Osteocyte (in vitro differentiated cells): ENCODE measurements around the gene COL17A1. TPM values are rescaled to one million over a fixed set of nuclear protein-coding genes. Genes with fewer than 3 reads are reported as not detected.

ENCODE experiments used
- DNase-seq: peaks from one replicate; pipeline ENCODE4 v3.0.0; 2021; ENCODE audit warnings: mixed read lengths; ENCODE audit not compliant: unreplicated experiment; ENCODE audit errors: extremely low spot score
- H3K27ac Mint-ChIP-seq: one replicate; pipeline ENCODE4 v1.8.0; 2021; ENCODE audit warnings: mild to moderate bottlenecking, mixed read lengths; ENCODE audit not compliant: unreplicated experiment
- H3K27me3 Mint-ChIP-seq: one replicate; pipeline ENCODE4 v1.8.0; 2021; ENCODE audit warnings: mixed read lengths; ENCODE audit not compliant: unreplicated experiment
- H3K36me3 Mint-ChIP-seq: one replicate; pipeline ENCODE4 v1.8.0; 2021; ENCODE audit warnings: mixed read lengths; ENCODE audit not compliant: unreplicated experiment
- H3K4me1 Mint-ChIP-seq: one replicate; pipeline ENCODE4 v1.8.0; 2021; ENCODE audit warnings: mixed read lengths; ENCODE audit not compliant: unreplicated experiment
- H3K4me3 Mint-ChIP-seq: one replicate; pipeline ENCODE4 v1.8.0; 2021; ENCODE audit warnings: mild to moderate bottlenecking, moderate library complexity, mixed read lengths; ENCODE audit not compliant: unreplicated experiment
- H3K9me3 Mint-ChIP-seq: one replicate; pipeline ENCODE4 v1.8.0; 2021; ENCODE audit warnings: mixed read lengths; ENCODE audit not compliant: unreplicated experiment
- CTCF ChIP-seq: fragments of 200-600 bp; sonication (generic); IDR thresholded peaks from 2 replicates; pipeline ENCODE4 v1.5.0; 2021; ENCODE audit warnings: antibody characterized with exemption, mild to moderate bottlenecking, moderate library complexity
- total RNA-seq: library from RNA; stranded (reverse); gene quantifications from 2 replicates; pipeline ENCODE4 v1.2.1, GENCODE V29; 2021

Gene COL17A1
- total RNA-seq, 1 donor from 2014 or later = not detected

GRCh38 chr10:104059364-104059763, 26.3 kb downstream of the COL17A1 start:
- Mint-ChIP-seq H3K27me3 (peaks cover 13% of the 10 kb centered on the region), H3K36me3 (no peaks in the 10 kb centered on the region), H3K27ac (no peak overlapping the region), H3K4me1 (no peaks in the 10 kb centered on the region), H3K9me3 (no peaks in the 10 kb centered on the region), H3K4me3 (no peak overlapping the region)
- no peak for TF ChIP-seq CTCF
- DNase-seq = no peak

- DNase-seq = no peak
- no peaks in the 10 kb centered on the region for H3K9me3 Mint-ChIP-seq
- no peak overlapping the region for H3K4me3 Mint-ChIP-seq
- no peaks in the 10 kb centered on the region for H3K36me3 Mint-ChIP-seq
- peaks cover 5% of the 10 kb centered on the region for H3K4me1 Mint-ChIP-seq
- no peak overlapping the region for H3K27ac Mint-ChIP-seq
- H3K27me3 Mint-ChIP-seq = peaks cover 4% of the 10 kb centered on the region
- TF ChIP-seq CTCF = no peak
Measured at GRCh38 chr10:104057717-104058116, 28.0 kb downstream of the COL17A1 start.

GRCh38 chr10:104056619-104057273, 28.9 kb downstream of the COL17A1 start:
- DNase-seq = no peak
- no peak overlapping the region for H3K27ac Mint-ChIP-seq

GRCh38 chr10:104054430-104054829, 31.2 kb downstream of the COL17A1 start:
- H3K9me3 Mint-ChIP-seq = no peaks in the 10 kb centered on the region

More at GRCh38 chr10:104056619-104057273, 28.9 kb downstream of the COL17A1 start:
- Mint-ChIP-seq H3K27me3 (peaks cover 4% of the 10 kb centered on the region), H3K9me3 (no peaks in the 10 kb centered on the region), H3K4me1 (peaks cover 5% of the 10 kb centered on the region), H3K4me3 (no peak overlapping the region), H3K36me3 (no peaks in the 10 kb centered on the region)
- no peak for TF ChIP-seq CTCF

GRCh38 chr10:104053201-104053600, 32.5 kb downstream of the COL17A1 start:
- Mint-ChIP-seq H3K27me3 (no peaks in the 10 kb centered on the region), H3K27ac (no peak overlapping the region), H3K9me3 (no peaks in the 10 kb centered on the region), H3K4me3 (no peak overlapping the region), H3K4me1 (peaks cover 12% of the 10 kb centered on the region), H3K36me3 (no peaks in the 10 kb centered on the region)
- no peak for DNase-seq
- no peak for TF ChIP-seq CTCF

More at GRCh38 chr10:104054430-104054829, 31.2 kb downstream of the COL17A1 start:
- H3K36me3 Mint-ChIP-seq = no peaks in the 10 kb centered on the region
- H3K27me3 Mint-ChIP-seq = peaks cover 3% of the 10 kb centered on the region
- DNase-seq = no peak
- TF ChIP-seq CTCF = no peak
- H3K4me3 Mint-ChIP-seq = no peak overlapping the region
- H3K27ac Mint-ChIP-seq = no peak overlapping the region
- H3K4me1 Mint-ChIP-seq = peaks cover 10% of the 10 kb centered on the region
